ENCODE results near the gene CMSS1. TPM values are rescaled to one million over a fixed set of nuclear protein-coding genes. Genes with fewer than 3 reads are reported as not detected.

Gene CMSS1
- total RNA-seq, 6 experiments from 2014 or later, result 10.1 to 14.6 (median 11.6) TPM

DNA sequence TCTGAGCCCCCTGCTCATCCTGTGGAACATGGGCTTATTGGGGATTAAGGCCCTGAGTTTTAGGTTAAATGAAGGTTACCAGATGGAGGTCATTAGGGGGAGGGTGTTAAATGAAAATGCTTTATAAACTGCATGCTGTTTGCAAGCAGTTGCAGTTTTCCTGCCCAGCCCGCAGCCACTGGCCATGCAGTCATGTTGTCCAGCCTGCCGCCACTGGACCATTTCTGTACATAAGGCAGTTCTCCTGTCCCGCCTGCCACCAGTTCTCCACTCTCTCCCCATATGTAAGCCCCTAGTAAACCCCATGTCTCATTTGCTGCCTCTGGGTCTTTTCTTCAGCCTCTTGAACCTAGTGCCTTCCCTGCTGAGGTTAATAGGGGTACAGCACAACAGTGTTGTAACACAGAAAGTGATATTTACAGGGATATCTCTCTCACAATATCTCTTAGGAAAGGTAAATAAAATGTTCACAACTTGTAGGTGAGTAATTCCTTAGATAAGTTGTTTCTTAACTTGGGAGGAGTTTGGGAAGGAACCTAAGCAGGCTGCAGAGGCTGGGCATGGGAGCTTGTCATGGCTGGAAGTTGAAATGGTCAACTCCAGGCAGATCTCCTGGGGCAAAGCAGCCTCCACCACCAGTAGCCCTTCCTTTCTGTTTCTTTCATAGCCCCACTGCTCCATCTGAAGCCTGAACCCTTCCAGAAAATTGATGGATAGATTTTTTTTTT lies 148.2 kb downstream of the CMSS1 start:
- TF ChIP-seq, protein P1, sequence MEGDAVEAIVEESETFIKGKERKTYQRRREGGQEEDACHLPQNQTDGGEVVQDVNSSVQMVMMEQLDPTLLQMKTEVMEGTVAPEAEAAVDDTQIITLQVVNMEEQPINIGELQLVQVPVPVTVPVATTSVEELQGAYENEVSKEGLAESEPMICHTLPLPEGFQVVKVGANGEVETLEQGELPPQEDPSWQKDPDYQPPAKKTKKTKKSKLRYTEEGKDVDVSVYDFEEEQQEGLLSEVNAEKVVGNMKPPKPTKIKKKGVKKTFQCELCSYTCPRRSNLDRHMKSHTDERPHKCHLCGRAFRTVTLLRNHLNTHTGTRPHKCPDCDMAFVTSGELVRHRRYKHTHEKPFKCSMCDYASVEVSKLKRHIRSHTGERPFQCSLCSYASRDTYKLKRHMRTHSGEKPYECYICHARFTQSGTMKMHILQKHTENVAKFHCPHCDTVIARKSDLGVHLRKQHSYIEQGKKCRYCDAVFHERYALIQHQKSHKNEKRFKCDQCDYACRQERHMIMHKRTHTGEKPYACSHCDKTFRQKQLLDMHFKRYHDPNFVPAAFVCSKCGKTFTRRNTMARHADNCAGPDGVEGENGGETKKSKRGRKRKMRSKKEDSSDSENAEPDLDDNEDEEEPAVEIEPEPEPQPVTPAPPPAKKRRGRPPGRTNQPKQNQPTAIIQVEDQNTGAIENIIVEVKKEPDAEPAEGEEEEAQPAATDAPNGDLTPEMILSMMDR (IDR thresholded peaks at IDR 0.05), result no peak
- TF ChIP-seq POLR2A (IDR thresholded peaks at IDR 0.05), result no peak
- intact Hi-C loops (cut with DNase I), result no loop called here
- no peaks in the 10 kb centered on the region for H3K9me3 ChIP-seq
- no peak for DNase-seq
- WGBS (ENCODE audit: insufficient coverage, low coverage, low lambda C conversion rate, missing lambda C conversion rate), result no CpG with 5 or more reads among the region's 3 CpGs
- no peaks in the 10 kb centered on the region for H3K36me3 ChIP-seq
- no peaks in the 10 kb centered on the region for H3K27me3 ChIP-seq
- ATAC-seq, result no peak
- no peak overlapping the region for H3K27ac ChIP-seq
- H3K4me1 ChIP-seq, result no peaks in the 10 kb centered on the region
- H3K4me3 ChIP-seq, result no peak overlapping the region

DNA sequence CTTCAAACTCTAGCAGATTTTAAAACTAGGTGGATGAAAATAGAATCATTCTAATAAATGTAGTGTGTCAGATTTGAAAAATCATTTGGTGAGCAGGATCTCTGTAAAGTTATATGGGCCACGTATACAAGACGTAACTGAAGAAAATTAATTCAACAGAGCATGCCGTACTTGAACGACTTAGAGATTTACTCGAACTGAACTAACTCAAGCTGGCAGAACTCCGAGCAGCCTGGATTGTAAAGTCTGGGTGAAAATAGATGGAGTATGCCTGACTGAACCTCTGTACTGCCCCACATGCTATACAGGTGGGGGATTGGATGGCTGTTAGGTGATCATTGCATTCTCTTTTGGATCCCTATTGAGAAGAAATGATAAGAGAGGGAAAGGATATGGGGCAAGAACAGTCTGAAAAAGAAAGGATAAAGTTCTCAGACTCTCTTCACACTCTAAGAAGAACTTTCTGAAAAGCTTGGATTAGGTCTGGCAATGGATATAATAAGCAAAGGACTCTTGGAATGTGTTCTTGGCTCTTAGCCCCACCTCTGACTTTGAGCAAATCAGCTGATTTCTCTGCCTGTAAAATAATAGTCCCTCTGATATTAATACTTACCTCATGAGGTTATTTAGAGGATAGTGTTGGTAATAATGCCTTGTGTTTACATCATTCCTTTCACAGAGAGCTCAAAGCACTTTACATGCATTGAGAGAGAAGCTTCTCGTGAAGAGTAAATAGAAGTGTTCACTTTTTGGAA lies 149.2 kb downstream of the CMSS1 start:
- no peaks in the 10 kb centered on the region for H3K36me3 ChIP-seq
- no peaks in the 10 kb centered on the region for H3K4me1 ChIP-seq
- H3K27me3 ChIP-seq, result no peaks in the 10 kb centered on the region
- no peak for ATAC-seq
- no peaks in the 10 kb centered on the region for H3K9me3 ChIP-seq
- no peak overlapping the region for H3K27ac ChIP-seq
- WGBS (ENCODE audit: insufficient coverage, low coverage, low lambda C conversion rate, missing lambda C conversion rate), result 85% methylated on average over 7 of the region's 7 CpGs
- no peak for DNase-seq
- H3K4me3 ChIP-seq, result no peak overlapping the region
- intact Hi-C loops (cut with DNase I), result no loop called here
- no peak for TF ChIP-seq POLR2A (IDR thresholded peaks at IDR 0.05)
- TF ChIP-seq, protein P1 (IDR thresholded peaks at IDR 0.05), result no peak

DNA sequence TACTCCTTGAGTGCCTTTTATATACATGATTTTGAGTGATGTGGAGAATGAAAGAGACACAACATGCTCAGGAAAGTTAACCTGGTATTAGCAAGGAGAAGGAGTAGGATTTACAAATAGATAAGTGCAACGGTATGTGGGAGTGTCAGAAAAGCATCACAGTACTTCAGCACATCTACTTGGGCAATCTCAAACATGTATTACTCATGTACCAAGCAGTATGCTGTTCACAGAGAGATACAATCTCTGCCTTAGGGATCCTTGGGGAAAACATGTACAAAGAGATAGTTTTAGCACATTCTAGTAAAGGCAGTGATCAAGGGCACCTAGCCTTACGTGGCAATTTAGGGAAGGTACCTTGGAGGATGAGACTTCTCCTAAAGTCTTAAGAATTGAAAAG lies 150.1 kb downstream of the CMSS1 start:
- WGBS (ENCODE audit: insufficient coverage, low coverage, low lambda C conversion rate, missing lambda C conversion rate), result 93% methylated on average over 2 of the region's 2 CpGs

DNA sequence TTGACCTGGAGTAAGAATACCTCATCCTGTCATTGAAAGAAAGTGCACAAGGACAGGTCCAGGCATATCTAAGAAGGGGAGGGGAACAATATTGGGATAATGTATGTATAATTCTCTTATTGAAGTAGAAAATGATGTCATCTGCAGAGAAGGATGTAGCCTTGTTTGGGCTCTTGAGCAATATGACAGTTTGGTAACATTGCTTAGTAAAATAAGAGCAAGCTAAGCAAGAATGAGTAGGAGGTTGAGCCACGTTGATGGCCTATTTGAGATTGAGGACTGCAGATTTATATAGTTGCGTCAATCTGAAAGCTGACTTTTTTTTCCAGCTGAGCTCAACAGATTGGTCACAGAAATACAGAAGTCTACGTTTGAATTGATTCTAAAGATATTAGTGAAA lies 151.5 kb downstream of the CMSS1 start:
- Histone ChIP-seq H3K9me3 (no peaks in the 10 kb centered on the region), H3K27me3 (no peaks in the 10 kb centered on the region), H3K36me3 (no peaks in the 10 kb centered on the region), H3K4me3 (no peak overlapping the region), H3K27ac (no peak overlapping the region), H3K4me1 (no peaks in the 10 kb centered on the region)
- ATAC-seq, result peak; percentile 23 to 60 (median 51)
- intact Hi-C loops (cut with DNase I), result no loop called here
- TF ChIP-seq, protein P1 (IDR thresholded peaks at IDR 0.05), result no peak
- no peak for TF ChIP-seq POLR2A (IDR thresholded peaks at IDR 0.05)
- DNase-seq, result no peak
- 37% methylated on average over 3 of the region's 3 CpGs for WGBS (ENCODE audit: insufficient coverage, low coverage, low lambda C conversion rate, missing lambda C conversion rate)

More for the DNA sequence above, 150.1 kb downstream of the CMSS1 start:
- Histone ChIP-seq H3K4me3 (no peak overlapping the region), H3K9me3 (no peaks in the 10 kb centered on the region), H3K27me3 (no peaks in the 10 kb centered on the region), H3K4me1 (no peaks in the 10 kb centered on the region), H3K36me3 (no peaks in the 10 kb centered on the region), H3K27ac (no peak overlapping the region)
- intact Hi-C loops (cut with DNase I), result no loop called here
- TF ChIP-seq, protein P1 (IDR thresholded peaks at IDR 0.05), result no peak
- no peak for TF ChIP-seq POLR2A (IDR thresholded peaks at IDR 0.05)
- ATAC-seq (no peak), DNase-seq (no peak)

Measured in right lobe of liver (tissue), 6 donors.